HG03378 (cell line): ENCODE results near the gene COL5A1.
"Not testable (repeated sequence)": the region's sequence is repeated elsewhere in the genome, so short reads cannot be mapped to it uniquely, and the experiment has no call there.

Source experiments
- ATAC-seq: cut with Tn5 transposase; IDR thresholded peaks from one replicate; pipeline ENCODE4 v1.9.1; 2021; ENCODE audit warnings: mild to moderate bottlenecking, moderate library complexity; ENCODE audit not compliant: unreplicated experiment

Gene COL5A1

GRCh38 chr9:134655586-134656333, 14.2 kb downstream of the COL5A1 start:
- no peak for ATAC-seq

GRCh38 chr9:134656334-134657006, 14.9 kb downstream of the COL5A1 start:
- ATAC-seq = no peak

GRCh38 chr9:134657666-134658377, 16.2 kb downstream of the COL5A1 start:
- ATAC-seq = no peak

- ATAC-seq = no peak
Observed at GRCh38 chr9:134658378-134658955, 16.9 kb downstream of the COL5A1 start.

GRCh38 chr9:134659688-134660131, 18.1 kb downstream of the COL5A1 start:
- ATAC-seq = no peak

- no peak for ATAC-seq
Observed at GRCh38 chr9:134660407-134660806, 18.8 kb downstream of the COL5A1 start.

GRCh38 chr9:134661299-134661698, 19.7 kb downstream of the COL5A1 start:
- ATAC-seq = no peak

GRCh38 chr9:134661791-134662142, 20.2 kb downstream of the COL5A1 start:
- ATAC-seq = no peak

- ATAC-seq = no peak
Observed at GRCh38 chr9:134662143-134662876, 20.7 kb downstream of the COL5A1 start.

- ATAC-seq = no peak
Observed at GRCh38 chr9:134663084-134663483, 21.5 kb downstream of the COL5A1 start.

- no peak for ATAC-seq
Observed at GRCh38 chr9:134663753-134664415, 22.3 kb downstream of the COL5A1 start.

- ATAC-seq = no peak
Observed at GRCh38 chr9:134664446-134664845, 22.8 kb downstream of the COL5A1 start.

- ATAC-seq = no peak
Observed at GRCh38 chr9:134666208-134666607, 24.6 kb downstream of the COL5A1 start.

- no peak for ATAC-seq
Observed at GRCh38 chr9:134666831-134667230, 25.2 kb downstream of the COL5A1 start.

- not testable (repeated sequence) for ATAC-seq
Observed at GRCh38 chr9:134668977-134669376, 27.4 kb downstream of the COL5A1 start.

- ATAC-seq = no peak
Observed at GRCh38 chr9:134669399-134669955, 27.9 kb downstream of the COL5A1 start.

GRCh38 chr9:134670042-134670525, 28.5 kb downstream of the COL5A1 start:
- ATAC-seq = no peak

GRCh38 chr9:134670851-134671281, 29.3 kb downstream of the COL5A1 start:
- ATAC-seq = no peak

- no peak for ATAC-seq
Observed at GRCh38 chr9:134671341-134672113, 29.9 kb downstream of the COL5A1 start.
